Measurements from ENCODE around the gene EPS8L2. TPM values are rescaled to one million over a fixed set of nuclear protein-coding genes. Genes with fewer than 3 reads are reported as not detected.

The EPS8L2 gene
- total RNA-seq, 1 donor from 2014 or later = 12.3 TPM

GRCh38 chr11:702462-703461, 3.3 kb upstream of the EPS8L2 start:
- intact Hi-C loops (cut with micrococcal nuclease) = no loop called here

- intact Hi-C loops (cut with micrococcal nuclease) = no loop called here
These were observed 2.5 kb upstream of the EPS8L2 start for GRCh38 chr11:703506-703905.

GRCh38 chr11:704228-704674, 1.8 kb upstream of the EPS8L2 start:
- intact Hi-C loops (cut with micrococcal nuclease) = no loop called here

GRCh38 chr11:704781-705645, 1.0 kb upstream of the EPS8L2 start:
- intact Hi-C loops (cut with micrococcal nuclease) = no loop called here

- intact Hi-C loops (cut with micrococcal nuclease) = no loop called here
These were observed 467 bp downstream of the EPS8L2 start for GRCh38 chr11:706439-706956.

- intact Hi-C loops (cut with micrococcal nuclease) = no loop called here
These were observed 1.2 kb downstream of the EPS8L2 start for GRCh38 chr11:706957-707816.

GRCh38 chr11:707817-708420, 1.9 kb downstream of the EPS8L2 start:
- intact Hi-C loops (cut with micrococcal nuclease) = no loop called here

GRCh38 chr11:708511-708910, 2.5 kb downstream of the EPS8L2 start:
- intact Hi-C loops (cut with micrococcal nuclease) = no loop called here

- intact Hi-C loops (cut with micrococcal nuclease) = no loop called here
These were observed 3.3 kb downstream of the EPS8L2 start for GRCh38 chr11:709109-709997.

- intact Hi-C loops (cut with micrococcal nuclease) = no loop called here
These were observed 8.4 kb downstream of the EPS8L2 start for GRCh38 chr11:714436-714835.

- intact Hi-C loops (cut with micrococcal nuclease) = loop anchor here (10.0 kb wide), 1 partner anchor 105 kb away; the partner anchor contains the start of gene IRF7
These were observed 13.4 kb downstream of the EPS8L2 start for GRCh38 chr11:719214-720016.

- intact Hi-C loops (cut with micrococcal nuclease) = loop anchor here (10.0 kb wide), 1 partner anchor 105 kb away; the partner anchor contains the start of gene IRF7
These were observed 14.1 kb downstream of the EPS8L2 start for GRCh38 chr11:720017-720641.

- intact Hi-C loops (cut with micrococcal nuclease) = loop anchor here (10.0 kb wide), 1 partner anchor 106 kb away; the partner anchor contains the start of gene IRF7
These were observed 14.7 kb downstream of the EPS8L2 start for GRCh38 chr11:720642-721246.

GRCh38 chr11:721247-721740, 15.3 kb downstream of the EPS8L2 start:
- intact Hi-C loops (cut with micrococcal nuclease) = loop anchor here (10.0 kb wide), 1 partner anchor 106 kb away; the partner anchor contains the start of gene IRF7

- intact Hi-C loops (cut with micrococcal nuclease) = loop anchor here (10.0 kb wide), 1 partner anchor 107 kb away; the partner anchor contains the start of gene IRF7
These were observed 15.8 kb downstream of the EPS8L2 start for GRCh38 chr11:721741-722345.

- intact Hi-C loops (cut with micrococcal nuclease) = loop anchor here (10.0 kb wide), 1 partner anchor 108 kb away; the partner anchor contains the start of gene IRF7
These were observed 16.3 kb downstream of the EPS8L2 start for GRCh38 chr11:722346-722811.
